HEK293 (cell line): ENCODE data around the gene PRND.
"Not testable (repeated sequence)": the region's sequence is repeated elsewhere in the genome, so short reads cannot be mapped to it uniquely, and the experiment has no call there.

Experiments
- CTCF ChIA-PET: fragments of 350-600 bp; formaldehyde crosslinking; extraction: SDS; loops from one replicate; lab custom pipeline; 2021; ENCODE audit warnings: antibody characterized with exemption; lab: Yijun Ruan, JAX
- POLR2A ChIA-PET: fragments of 300-600 bp; formaldehyde crosslinking; extraction: SDS; loops from one replicate; lab custom pipeline; 2020; ENCODE audit warnings: antibody characterized with exemption, inconsistent platforms; lab: Yijun Ruan, JAX
- H3K27ac ChIP-seq: fragments of 200-500 bp; sonication (Bioruptor generic); 2 replicates; pipeline ENCODE4 v1.5.1; 2014; ENCODE audit warnings: low read depth, low read length, control low read depth, inconsistent platforms; ENCODE audit errors: extremely low read depth
- H3K36me3 ChIP-seq, 2 experiments: fragments of 200-500 bp in 1 of 2; sonication (Bioruptor generic) in 1 of 2; 1 replicate in 1 of 2; 2 replicates in 1 of 2; pipeline ENCODE4 v1.5.1; 2014 to 2017; ENCODE audit warnings: inconsistent platforms in 2 of 2, low read length in 2 of 2; ENCODE audit not compliant: control insufficient read depth in 2 of 2, insufficient read depth in 1 of 2
- H3K4me1 ChIP-seq: fragments of 200-500 bp; sonication (Bioruptor generic); 2 replicates; pipeline ENCODE4 v1.5.1; 2014; ENCODE audit warnings: mild to moderate bottlenecking, low read length, inconsistent platforms; ENCODE audit not compliant: control insufficient read depth, insufficient read depth
- H3K4me3 ChIP-seq: 2 replicates; pipeline ENCODE4 v1.5.1; 2011; ENCODE audit warnings: low read depth, mild to moderate bottlenecking, control low read depth, low read length, moderate library complexity
- H3K9me3 ChIP-seq: fragments of 200-500 bp; sonication (Bioruptor generic); 2 replicates; pipeline ENCODE4 v1.5.1; 2014; ENCODE audit warnings: low read depth, low read length, inconsistent platforms; ENCODE audit not compliant: control insufficient read depth, insufficient read depth
- KLF7 ChIP-seq: fragments of 450-650 bp; formaldehyde crosslinking; IDR thresholded peaks from 2 replicates; pipeline ENCODE4 v1.5.1; 2016; ENCODE audit warnings: missing biosample characterization, missing genetic modification characterization, borderline replicate concordance
- SCRT1 ChIP-seq: fragments of 450-650 bp; formaldehyde crosslinking; IDR thresholded peaks from 2 replicates; pipeline ENCODE4 v1.5.1; 2016; ENCODE audit warnings: missing biosample characterization, missing genetic modification characterization, borderline replicate concordance
- YY1 ChIP-seq: fragments of 450-650 bp; formaldehyde crosslinking; IDR thresholded peaks from 2 replicates; pipeline ENCODE4 v1.5.1; 2018; ENCODE audit warnings: missing biosample characterization, missing genetic modification characterization
- ZBTB6 ChIP-seq: fragments of 450-650 bp; formaldehyde crosslinking; IDR thresholded peaks from 2 replicates; pipeline ENCODE4 v1.5.1; 2017; ENCODE audit warnings: missing biosample characterization, missing genetic modification characterization
- ZBTB7A ChIP-seq: fragments of 450-650 bp; formaldehyde crosslinking; IDR thresholded peaks from 2 replicates; pipeline ENCODE4 v1.5.1; 2016; ENCODE audit warnings: low read depth, missing biosample characterization, missing genetic modification characterization
- ZEB2 ChIP-seq: fragments of 450-650 bp; formaldehyde crosslinking; IDR thresholded peaks from 2 replicates; pipeline ENCODE4 v1.5.1; 2016; ENCODE audit warnings: missing biosample characterization, missing genetic modification characterization
- ZFP69B ChIP-seq: fragments of 450-650 bp; formaldehyde crosslinking; IDR thresholded peaks from 2 replicates; pipeline ENCODE4 v1.5.1; 2016; ENCODE audit warnings: missing biosample characterization, missing genetic modification characterization
- ZNF174 ChIP-seq: fragments of 450-650 bp; formaldehyde crosslinking; IDR thresholded peaks from 2 replicates; pipeline ENCODE4 v1.5.0; 2017; ENCODE audit warnings: missing biosample characterization, mild to moderate bottlenecking, missing genetic modification characterization
- ZNF341 ChIP-seq: fragments of 450-650 bp; formaldehyde crosslinking; IDR thresholded peaks from 2 replicates; pipeline ENCODE4; 2016; ENCODE audit warnings: low read depth, missing biosample characterization, missing genetic modification characterization
- ZNF521 ChIP-seq: fragments of 450-650 bp; formaldehyde crosslinking; IDR thresholded peaks from 2 replicates; pipeline ENCODE4 v1.5.1; 2017; ENCODE audit warnings: missing biosample characterization, mild to moderate bottlenecking, missing genetic modification characterization
- ZNF555 ChIP-seq: fragments of 450-650 bp; formaldehyde crosslinking; conservative IDR thresholded peaks from 2 replicates; pipeline ENCODE4 v1.5.1; 2017; ENCODE audit warnings: missing biosample characterization, mild to moderate bottlenecking, missing genetic modification characterization, inconsistent platforms
- ZNF621 ChIP-seq: fragments of 450-650 bp; formaldehyde crosslinking; IDR thresholded peaks from 2 replicates; pipeline ENCODE4 v1.5.1; 2017; ENCODE audit warnings: missing biosample characterization, missing genetic modification characterization
- ZNF707 ChIP-seq: fragments of 450-650 bp; formaldehyde crosslinking; IDR thresholded peaks from 2 replicates; pipeline ENCODE4 v1.5.1; 2016; ENCODE audit warnings: missing biosample characterization, missing genetic modification characterization
- ZNF777 ChIP-seq: fragments of 450-650 bp; formaldehyde crosslinking; IDR thresholded peaks from 2 replicates; pipeline ENCODE4 v1.5.1; 2017; ENCODE audit warnings: missing biosample characterization, missing genetic modification characterization, borderline replicate concordance
- ZNF785 ChIP-seq: fragments of 450-650 bp; formaldehyde crosslinking; IDR thresholded peaks from 2 replicates; pipeline ENCODE4 v1.5.1; 2016; ENCODE audit warnings: missing biosample characterization, missing genetic modification characterization
- TF ChIP-seq, protein P1 (sequence below): fragments of 450-650 bp; formaldehyde crosslinking; IDR thresholded peaks from 2 replicates; pipeline ENCODE4; 2016; ENCODE audit warnings: missing biosample characterization, missing genetic modification characterization
- TF ChIP-seq, protein P2 (sequence below): fragments of 450-650 bp; formaldehyde crosslinking; IDR thresholded peaks from 2 replicates; pipeline ENCODE4 v1.5.1; 2017; ENCODE audit warnings: missing biosample characterization, missing genetic modification characterization

The PRND gene

DNA sequence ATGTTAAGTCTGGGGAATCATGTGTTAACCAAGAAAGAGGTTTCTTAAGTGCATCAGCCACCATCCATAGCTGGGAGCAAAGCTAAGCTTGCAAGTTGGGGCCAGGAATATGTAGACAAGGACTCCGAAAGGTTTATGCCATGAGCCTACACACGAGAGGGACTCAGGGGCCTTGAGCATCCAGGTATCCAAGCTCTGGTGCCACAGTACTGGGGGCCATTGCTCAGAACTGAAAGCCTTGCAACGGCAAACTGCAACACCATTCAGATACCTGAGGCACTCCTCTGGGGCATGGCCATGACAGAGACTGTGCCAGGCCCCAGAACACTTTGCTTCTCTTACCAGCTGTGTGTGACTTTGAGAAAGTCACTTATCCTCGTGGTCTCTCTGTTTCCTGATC lies 27.6 kb downstream of the PRND start (continued):
- TF ChIP-seq ZNF777 (tag by site-specific recombination) (no peak), ZEB2 (tag by site-specific recombination) (no peak)

DNA sequence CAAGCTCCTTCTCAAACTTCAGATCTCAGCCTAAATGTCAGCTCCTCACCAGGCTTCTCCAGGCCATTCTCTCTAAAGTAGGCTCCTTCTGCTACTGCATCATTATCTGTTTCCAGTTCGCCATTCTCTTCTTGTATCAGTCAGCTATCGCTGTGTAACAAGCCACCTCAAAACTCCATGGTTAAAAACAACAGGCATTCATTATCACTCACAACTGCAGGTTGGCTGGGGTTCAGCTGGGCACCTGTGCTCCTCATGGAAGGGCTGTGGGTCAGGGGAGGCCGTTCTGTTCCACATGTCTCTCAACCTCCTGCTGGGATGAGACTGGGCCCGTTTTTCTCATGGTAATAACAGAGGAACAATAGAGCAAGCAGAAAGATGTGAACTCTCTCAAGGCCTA lies 28.7 kb downstream of the PRND start:
- ChIA-PET CTCF (interaction anchor here (0.6 to 2.1 kb wide), 2 partner anchors 10 to 351 kb away, joined by 3 to 16 read pairs; no protein-coding TSS in a partner anchor), POLR2A (no interaction called here)
- no peaks in the 10 kb centered on the region for H3K36me3 ChIP-seq
- H3K4me1 ChIP-seq, result no peaks in the 10 kb centered on the region
- no peaks in the 10 kb centered on the region for H3K9me3 ChIP-seq
- H3K27ac ChIP-seq, result no peak overlapping the region
- TF ChIP-seq, protein P1, sequence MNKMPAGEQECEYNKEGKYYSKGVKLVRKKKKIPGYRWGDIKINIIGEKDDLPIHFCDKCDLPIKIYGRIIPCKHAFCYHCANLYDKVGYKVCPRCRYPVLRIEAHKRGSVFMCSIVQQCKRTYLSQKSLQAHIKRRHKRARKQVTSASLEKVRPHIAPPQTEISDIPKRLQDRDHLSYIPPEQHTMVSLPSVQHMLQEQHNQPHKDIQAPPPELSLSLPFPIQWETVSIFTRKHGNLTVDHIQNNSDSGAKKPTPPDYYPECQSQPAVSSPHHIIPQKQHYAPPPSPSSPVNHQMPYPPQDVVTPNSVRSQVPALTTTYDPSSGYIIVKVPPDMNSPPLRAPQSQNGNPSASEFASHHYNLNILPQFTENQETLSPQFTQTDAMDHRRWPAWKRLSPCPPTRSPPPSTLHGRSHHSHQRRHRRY, result no peak
- TF ChIP-seq, protein P2, sequence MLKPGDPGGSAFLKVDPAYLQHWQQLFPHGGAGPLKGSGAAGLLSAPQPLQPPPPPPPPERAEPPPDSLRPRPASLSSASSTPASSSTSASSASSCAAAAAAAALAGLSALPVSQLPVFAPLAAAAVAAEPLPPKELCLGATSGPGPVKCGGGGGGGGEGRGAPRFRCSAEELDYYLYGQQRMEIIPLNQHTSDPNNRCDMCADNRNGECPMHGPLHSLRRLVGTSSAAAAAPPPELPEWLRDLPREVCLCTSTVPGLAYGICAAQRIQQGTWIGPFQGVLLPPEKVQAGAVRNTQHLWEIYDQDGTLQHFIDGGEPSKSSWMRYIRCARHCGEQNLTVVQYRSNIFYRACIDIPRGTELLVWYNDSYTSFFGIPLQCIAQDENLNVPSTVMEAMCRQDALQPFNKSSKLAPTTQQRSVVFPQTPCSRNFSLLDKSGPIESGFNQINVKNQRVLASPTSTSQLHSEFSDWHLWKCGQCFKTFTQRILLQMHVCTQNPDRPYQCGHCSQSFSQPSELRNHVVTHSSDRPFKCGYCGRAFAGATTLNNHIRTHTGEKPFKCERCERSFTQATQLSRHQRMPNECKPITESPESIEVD (tag by site-specific recombination), result no peak
- no peak for TF ChIP-seq ZNF341 (tag by site-specific recombination)
- TF ChIP-seq ZFP69B (tag by site-specific recombination), result no peak
- TF ChIP-seq ZBTB7A (tag by site-specific recombination), result no peak
- TF ChIP-seq YY1, result no peak
- TF ChIP-seq ZNF174 (tag by site-specific recombination), result no peak
- TF ChIP-seq ZNF785 (tag by site-specific recombination), result no peak
- no peak for TF ChIP-seq ZBTB6 (tag by site-specific recombination)
- no peak for TF ChIP-seq ZNF521 (tag by site-specific recombination)
- TF ChIP-seq ZNF707, result no peak
- TF ChIP-seq ZNF555 (tag by site-specific recombination), result no peak
- TF ChIP-seq SCRT1 (tag by site-specific recombination), result no peak
- no peak for TF ChIP-seq KLF7
- no peak for TF ChIP-seq ZNF621
- no peak overlapping the region for H3K4me3 ChIP-seq

DNA sequence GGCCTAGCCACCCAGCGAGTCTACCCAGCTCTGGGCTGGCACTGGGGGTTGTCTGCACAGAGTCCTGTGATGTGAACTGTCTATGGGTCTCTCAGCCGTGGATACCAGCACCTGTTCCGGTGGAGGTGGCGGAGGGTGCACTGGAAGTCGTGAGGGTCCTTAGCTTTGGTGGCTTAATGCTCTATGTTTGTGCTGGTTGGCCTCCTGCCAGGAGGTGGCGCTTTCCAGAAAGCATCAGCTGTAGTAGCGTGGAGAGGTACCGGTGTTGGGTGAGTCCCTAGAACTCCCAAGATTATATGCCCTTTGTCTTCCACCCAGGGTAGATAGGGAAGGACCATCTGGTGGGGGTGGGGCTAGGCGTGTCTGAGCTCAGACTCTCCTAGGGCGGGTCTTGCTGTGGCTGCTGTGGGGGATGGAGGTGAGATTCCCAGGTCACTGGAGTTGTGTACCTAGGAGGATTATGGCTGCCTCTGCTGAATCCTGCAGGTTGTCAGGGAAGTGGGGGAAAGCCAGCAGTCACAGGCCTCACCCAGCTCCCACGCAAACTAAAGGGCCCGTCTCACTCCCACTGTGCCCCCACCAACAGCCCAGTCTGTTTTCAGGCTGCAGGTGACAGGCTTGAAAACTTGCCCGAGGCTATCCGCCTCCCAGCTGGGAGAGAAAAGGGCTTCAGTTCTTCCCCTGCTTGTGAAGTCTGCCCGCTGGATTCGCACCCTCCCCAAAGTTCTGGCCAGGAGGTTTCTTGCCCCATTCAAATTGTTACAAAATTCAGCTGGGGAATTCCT lies 37.6 kb downstream of the PRND start:
- H3K36me3 ChIP-seq, H3K4me3 ChIP-seq, H3K27ac ChIP-seq, POLR2A ChIA-PET, H3K9me3 ChIP-seq, H3K4me1 ChIP-seq: not testable (repeated sequence)
- CTCF ChIA-PET, result interaction anchor here (0.5 to 1.6 kb wide), 15 partner anchors 14 to 205 kb away, joined by 3 to 6 read pairs (median 4); partner anchors contain the start of gene PRND
